K562 (cell line): ENCODE data around the gene ZNG1C.
"Not testable (repeated sequence)": the region's sequence is repeated elsewhere in the genome, so short reads cannot be mapped to it uniquely, and the experiment has no call there.

ENCODE experiments used
- MCM3 ChIP-seq: fragments of 450-650 bp; IDR thresholded peaks from 2 replicates; pipeline ENCODE4 v1.6.1; 2016
- MYC ChIP-seq, 2 experiments: fragments of 250-450 bp in 1 of 2; sonication (Bioruptor Pico) in 1 of 2; IDR thresholded peaks; 2 replicates each; pipeline versions ENCODE4 v1.5.1 to v1.6.1; 2012 to 2021; ENCODE audit warnings: low read depth in 2 of 2, borderline replicate concordance in 1 of 2, improper control_type of control experiment in 1 of 2, low read length in 1 of 2, mild to moderate bottlenecking in 1 of 2, moderate library complexity in 1 of 2
- TF ChIP-seq, protein P1 (sequence below): fragments of 250-450 bp; sonication (Bioruptor Pico); IDR thresholded peaks from 2 replicates; pipeline ENCODE4 v1.4.0; 2020; ENCODE audit warnings: mild to moderate bottlenecking, moderate library complexity
- TF ChIP-seq, protein P2 (sequence below), 2 experiments: IDR thresholded peaks; 2 replicates each; pipeline ENCODE4 v1.6.1; 2012; ENCODE audit warnings: improper control_type of control experiment in 2 of 2, low read depth in 2 of 2, low read length in 2 of 2, borderline replicate concordance in 1 of 2

DNA sequence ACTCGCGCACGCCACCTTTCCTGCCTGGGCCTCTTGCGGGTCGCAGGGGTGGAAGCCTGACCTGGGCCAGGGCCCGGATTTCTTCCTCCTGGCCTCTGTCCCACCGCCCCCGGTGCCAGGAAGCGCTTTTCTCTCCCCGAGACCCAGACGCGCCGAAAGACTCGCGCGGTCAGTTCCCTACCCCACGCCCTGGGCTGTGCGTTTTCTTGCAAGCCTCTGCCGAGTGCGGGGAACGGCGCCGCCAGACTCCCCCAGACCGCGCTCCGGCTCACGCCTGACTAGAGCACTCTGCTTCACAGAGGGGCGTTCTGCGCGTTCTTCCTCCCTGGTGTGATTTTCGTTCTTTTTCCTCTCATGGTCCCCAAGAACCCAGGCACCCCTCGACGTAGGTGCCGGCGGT, 65.3 kb downstream of the ZNG1C start:
- not testable (repeated sequence) for TF ChIP-seq MCM3; MYC (IDR thresholded peaks at IDR 0.05; ENCODE audit: low read depth, low read length); MYC (CRISPR knock-in tag; IDR thresholded peaks at IDR 0.05; ENCODE audit: borderline replicate concordance, low read depth)
- TF ChIP-seq, protein P1, sequence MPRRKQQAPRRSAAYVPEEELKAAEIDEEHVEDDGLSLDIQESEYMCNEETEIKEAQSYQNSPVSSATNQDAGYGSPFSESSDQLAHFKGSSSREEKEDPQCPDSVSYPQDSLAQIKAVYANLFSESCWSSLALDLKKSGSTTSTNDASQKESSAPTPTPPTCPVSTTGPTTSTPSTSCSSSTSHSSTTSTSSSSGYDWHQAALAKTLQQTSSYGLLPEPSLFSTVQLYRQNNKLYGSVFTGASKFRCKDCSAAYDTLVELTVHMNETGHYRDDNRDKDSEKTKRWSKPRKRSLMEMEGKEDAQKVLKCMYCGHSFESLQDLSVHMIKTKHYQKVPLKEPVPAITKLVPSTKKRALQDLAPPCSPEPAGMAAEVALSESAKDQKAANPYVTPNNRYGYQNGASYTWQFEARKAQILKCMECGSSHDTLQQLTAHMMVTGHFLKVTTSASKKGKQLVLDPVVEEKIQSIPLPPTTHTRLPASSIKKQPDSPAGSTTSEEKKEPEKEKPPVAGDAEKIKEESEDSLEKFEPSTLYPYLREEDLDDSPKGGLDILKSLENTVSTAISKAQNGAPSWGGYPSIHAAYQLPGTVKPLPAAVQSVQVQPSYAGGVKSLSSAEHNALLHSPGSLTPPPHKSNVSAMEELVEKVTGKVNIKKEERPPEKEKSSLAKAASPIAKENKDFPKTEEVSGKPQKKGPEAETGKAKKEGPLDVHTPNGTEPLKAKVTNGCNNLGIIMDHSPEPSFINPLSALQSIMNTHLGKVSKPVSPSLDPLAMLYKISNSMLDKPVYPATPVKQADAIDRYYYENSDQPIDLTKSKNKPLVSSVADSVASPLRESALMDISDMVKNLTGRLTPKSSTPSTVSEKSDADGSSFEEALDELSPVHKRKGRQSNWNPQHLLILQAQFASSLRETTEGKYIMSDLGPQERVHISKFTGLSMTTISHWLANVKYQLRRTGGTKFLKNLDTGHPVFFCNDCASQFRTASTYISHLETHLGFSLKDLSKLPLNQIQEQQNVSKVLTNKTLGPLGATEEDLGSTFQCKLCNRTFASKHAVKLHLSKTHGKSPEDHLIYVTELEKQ = not testable (repeated sequence)
- TF ChIP-seq, protein P2, sequence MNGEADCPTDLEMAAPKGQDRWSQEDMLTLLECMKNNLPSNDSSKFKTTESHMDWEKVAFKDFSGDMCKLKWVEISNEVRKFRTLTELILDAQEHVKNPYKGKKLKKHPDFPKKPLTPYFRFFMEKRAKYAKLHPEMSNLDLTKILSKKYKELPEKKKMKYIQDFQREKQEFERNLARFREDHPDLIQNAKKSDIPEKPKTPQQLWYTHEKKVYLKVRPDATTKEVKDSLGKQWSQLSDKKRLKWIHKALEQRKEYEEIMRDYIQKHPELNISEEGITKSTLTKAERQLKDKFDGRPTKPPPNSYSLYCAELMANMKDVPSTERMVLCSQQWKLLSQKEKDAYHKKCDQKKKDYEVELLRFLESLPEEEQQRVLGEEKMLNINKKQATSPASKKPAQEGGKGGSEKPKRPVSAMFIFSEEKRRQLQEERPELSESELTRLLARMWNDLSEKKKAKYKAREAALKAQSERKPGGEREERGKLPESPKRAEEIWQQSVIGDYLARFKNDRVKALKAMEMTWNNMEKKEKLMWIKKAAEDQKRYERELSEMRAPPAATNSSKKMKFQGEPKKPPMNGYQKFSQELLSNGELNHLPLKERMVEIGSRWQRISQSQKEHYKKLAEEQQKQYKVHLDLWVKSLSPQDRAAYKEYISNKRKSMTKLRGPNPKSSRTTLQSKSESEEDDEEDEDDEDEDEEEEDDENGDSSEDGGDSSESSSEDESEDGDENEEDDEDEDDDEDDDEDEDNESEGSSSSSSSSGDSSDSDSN (IDR thresholded peaks at IDR 0.05; ENCODE audit: borderline replicate concordance in 1 of 2, low read depth in 2 of 2, low read length in 2 of 2) = not testable (repeated sequence)
